GM21717 (cell line): ENCODE measurements around the gene DDIT3.

Experiments used
- ATAC-seq: cut with Tn5 transposase; IDR thresholded peaks from one replicate; pipeline ENCODE4 v1.9.1; 2021; ENCODE audit warnings: mild to moderate bottlenecking, moderate library complexity; ENCODE audit not compliant: unreplicated experiment

The DDIT3 gene

GRCh38 chr12:57547288-57548012, 27.1 kb upstream of the DDIT3 start:
- no peak for ATAC-seq

- peak; percentile 98 for ATAC-seq
Measured at GRCh38 chr12:57546438-57547287, 26.3 kb upstream of the DDIT3 start, which contains the start of gene DCTN2. DCTN2 (minus strand) TSS chr12:57547192; CDS start chr12:57547063, 129 bp downstream.

GRCh38 chr12:57545809-57546437, 25.6 kb upstream of the DDIT3 start:
- no peak for ATAC-seq

- ATAC-seq = no peak
Measured at GRCh38 chr12:57543581-57543980, 23.3 kb upstream of the DDIT3 start.

GRCh38 chr12:57541717-57542116, 21.4 kb upstream of the DDIT3 start:
- ATAC-seq = no peak

DNA sequence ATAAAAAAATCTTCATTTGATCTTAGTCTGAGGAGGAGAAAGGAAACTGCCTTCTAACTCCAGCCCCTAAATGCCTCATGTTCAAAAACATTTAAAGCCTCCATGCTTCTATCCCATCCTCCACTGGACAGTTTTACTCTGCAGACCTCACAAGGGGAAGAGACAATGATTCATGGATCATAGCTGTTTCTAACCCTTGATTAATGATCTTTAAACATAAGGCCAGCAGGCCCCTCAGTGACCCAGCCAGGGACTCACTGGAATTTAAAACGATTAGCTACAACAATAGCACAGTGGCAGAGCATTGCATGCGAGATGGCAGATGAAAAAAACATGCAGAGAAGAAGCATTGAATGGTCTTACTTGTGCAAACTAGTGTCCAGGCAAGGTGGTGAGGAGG, 20.7 kb upstream of the DDIT3 start:
- ATAC-seq = no peak

DNA sequence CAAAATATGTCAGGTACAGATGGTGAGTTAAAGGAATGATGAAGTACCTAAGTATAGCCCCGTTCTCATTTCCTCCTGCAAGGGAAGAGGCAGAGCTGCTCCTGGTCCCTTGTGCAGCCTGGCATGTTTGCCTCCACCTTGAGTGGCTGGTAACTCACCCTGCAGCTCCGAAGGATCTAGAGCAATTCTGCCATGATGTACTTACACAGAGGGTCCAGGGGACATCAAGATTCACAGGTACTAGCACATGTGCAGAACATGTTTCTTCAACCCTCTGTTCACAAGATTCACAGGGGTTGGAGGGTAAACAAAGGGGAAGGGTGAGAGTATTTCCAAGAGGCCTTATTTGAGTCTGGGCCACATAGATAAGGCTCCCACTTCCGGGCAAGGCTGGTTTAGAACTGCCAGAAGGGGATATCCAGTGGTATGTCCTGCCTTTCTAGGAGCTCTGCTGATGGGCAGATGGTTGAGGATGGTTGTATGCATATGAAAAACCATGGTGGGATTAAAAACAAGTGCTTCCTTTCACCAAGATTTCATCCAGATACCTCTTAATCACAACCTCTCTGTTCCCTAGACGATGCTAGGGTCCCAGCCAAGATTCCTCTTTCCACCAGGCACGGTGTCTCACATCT, 18.9 kb upstream of the DDIT3 start:
- ATAC-seq = no peak

DNA sequence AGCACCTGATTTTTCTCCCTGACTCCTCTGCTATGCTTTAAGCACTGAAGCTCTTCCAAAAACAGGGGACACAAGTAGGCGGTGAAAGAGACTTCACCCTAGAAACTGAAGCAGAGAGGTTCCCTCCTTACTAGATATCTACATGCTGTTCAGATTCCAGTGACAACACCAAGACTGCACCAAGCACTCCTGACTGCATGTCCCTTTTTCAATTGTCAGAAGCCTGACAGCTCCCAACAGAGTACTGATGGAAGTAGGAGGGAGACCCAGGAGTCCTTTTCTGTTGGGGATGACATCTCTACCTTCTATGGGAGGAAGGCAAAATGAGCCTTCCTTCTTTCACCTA, 16.3 kb upstream of the DDIT3 start:
- no peak for ATAC-seq

DNA sequence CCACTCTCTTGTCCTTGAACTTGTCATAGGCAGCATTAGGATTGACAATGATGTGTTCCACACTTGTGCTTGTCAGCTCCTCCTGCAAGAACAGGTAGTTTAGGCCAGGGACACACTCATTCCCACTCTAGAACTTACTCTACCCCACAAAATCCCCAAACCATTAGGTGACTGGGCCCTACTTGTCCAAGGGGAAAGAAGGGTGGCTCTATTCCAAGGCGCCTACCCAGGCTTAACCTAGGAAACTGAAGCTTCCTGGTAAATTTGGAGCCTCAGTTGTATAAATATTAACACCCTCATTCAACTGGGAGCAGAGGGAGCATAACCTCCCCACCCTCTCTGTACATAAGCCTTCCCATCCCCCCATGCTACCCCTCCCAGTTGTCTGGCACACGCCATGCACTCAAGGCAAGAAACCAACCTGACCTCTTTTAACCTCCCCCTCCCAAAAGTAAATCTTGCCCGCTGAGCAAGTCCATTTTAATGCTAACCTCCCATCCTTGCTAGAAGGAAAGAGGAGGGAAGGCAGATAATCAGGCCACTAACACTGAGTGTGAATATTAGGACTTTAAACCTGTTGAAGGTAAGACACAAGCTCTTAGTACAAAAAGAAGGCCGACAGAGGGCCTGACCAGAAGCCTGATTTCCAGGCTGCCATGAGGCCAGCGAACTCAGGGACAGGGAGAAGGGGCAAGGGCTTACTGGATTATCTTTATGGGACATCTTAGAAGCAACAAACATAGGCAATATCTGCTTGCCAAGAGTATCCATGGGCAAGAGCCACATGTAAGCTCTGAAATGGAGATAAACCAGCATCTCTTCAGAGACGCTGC, 15.7 kb upstream of the DDIT3 start:
- ATAC-seq = no peak

- ATAC-seq = no peak
Measured at GRCh38 chr12:57534991-57535543, 14.8 kb upstream of the DDIT3 start.

DNA sequence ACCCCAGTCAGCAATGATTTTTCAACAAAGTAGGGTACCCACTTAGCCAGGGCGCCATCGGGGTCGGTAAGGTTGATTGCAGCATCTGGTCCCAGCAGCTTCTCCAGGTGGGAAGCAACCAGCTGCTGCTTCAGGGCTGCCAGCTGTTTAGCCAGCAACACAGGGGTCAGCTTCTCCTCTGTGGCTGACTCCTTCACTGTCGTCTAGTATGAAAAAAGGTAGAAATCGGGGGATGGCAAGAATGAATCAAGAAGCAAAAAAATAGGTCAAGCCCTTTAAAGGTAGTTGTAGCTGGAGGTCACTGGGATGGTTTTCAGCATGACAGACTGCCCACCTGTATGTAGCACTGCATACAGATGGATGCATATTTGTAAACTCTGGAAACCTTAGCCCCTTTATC, 13.9 kb upstream of the DDIT3 start:
- ATAC-seq = no peak

DNA sequence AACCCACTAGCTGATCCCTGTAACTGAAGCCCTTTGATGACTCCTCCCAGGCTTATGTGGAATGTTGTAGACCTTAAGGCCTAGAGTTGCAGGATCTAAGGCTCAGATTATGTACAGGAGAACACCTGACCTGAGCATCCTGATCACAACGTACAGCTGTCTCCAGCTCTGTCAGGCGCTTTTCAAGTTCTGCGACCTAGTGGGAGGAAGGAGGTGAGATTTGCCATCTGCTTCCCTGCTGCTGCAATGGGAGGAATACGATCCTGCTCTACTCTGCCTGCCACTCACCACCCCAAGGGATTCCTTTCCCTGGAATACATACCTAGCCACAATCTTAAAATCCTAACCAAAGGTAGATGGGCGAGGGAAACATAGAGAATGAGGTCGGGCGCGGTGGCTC, 12.8 kb upstream of the DDIT3 start:
- no peak for ATAC-seq

DNA sequence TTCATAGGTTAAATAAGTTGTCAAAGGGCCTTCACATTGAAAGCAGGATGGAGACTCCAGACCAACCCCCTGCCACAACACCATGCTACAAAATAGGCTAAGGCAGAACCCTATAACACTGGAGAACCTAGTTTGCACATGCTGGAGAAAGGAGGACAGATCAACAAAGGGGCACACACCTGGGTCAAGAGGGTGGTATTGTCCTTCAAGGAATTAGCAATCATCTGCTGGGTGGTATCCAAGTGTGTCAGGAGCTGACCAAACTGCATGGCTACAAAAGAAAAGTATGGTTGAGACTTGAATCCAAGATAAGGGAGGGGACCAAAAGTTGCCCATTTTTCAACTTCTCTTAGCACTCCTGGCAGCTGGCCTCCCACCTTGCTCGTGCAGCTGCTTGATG, 11.5 kb upstream of the DDIT3 start:
- no peak for ATAC-seq

DNA sequence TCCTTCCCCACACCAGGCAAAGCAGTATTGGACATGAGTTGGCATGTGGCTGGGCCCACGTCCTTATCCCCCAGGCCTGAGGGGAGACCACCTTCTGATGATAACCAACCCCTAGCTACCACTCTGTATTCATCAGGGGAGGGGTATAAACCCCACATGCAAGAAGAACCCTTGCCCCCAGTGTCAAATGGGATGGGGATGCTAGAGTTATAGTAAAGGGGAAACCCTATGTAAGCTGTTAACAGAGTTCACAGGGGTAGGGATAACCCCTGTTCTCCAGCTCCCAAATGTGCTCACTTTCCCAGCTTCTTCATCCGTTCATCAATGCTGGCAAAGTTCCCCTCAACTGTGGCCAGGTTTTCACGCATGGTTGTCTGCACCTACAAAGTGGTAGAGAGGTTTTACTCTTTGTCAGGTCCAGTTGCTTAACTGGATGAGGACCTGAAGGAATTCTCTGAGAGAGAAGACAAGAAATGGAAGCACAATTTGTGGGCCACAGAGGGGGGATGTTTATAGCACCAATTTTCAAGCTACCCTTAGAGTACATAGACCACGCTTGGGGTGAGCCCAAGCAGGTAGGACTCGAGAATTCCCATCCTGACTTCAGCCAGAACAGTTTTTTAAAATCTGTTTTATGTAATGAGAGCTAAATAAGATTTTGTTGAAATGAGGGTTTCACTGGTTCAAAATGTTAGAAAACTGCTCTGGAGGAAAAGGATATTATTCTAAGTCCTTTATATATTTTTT, 10.3 kb upstream of the DDIT3 start:
- ATAC-seq = no peak

DNA sequence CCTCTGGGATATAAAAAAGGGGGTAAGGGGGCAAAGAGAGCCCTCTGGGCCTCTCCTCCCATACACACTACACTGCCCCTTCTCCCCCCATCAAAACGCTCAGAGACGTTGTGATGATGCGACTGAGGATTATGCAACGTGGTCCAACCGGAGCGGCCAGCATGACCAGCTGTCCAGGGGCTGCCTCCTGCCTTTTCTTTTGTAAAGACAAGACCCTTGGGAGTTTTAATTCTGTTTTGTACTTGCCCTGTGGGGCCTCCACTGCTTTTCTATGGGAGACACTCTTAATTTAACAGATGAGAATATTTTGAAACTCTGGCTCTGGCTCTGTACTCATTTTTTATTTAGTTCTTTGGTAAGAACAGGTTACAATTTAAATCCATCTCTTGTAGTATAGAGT, 9.5 kb upstream of the DDIT3 start:
- ATAC-seq = no peak

- no peak for ATAC-seq
Measured at GRCh38 chr12:57528831-57529555, 8.7 kb upstream of the DDIT3 start.

DNA sequence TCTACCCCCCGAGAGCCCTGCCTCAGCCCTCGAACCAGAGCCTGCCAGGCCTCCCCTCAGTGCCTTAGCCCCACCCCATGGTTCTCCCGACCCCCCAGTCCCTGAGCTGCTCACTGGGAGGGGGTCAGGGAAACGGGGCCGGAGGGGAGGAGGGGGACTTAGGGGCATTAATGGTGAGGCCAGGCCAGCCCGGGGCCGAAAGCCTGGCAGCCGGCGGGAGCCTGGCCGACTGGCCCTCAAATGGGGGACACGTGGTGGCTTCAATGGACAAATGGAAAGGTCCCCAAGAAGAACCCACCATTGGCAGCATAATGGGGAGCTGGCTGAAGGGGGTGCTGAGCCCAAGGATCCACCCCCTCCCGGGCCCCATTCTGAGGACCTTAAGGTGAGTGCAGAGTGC, 7.9 kb upstream of the DDIT3 start:
- no peak for ATAC-seq

- no peak for ATAC-seq
Measured at GRCh38 chr12:57527184-57527583, 6.9 kb upstream of the DDIT3 start.
